Measurements from ENCODE around the gene DNAJB2.
A peak's percentile ranks its signal among the peaks of the same experiment; 100 is the strongest.
"Not testable (repeated sequence)": the region's sequence is repeated elsewhere in the genome, so short reads cannot be mapped to it uniquely, and the experiment has no call there.

Gene DNAJB2

DNA sequence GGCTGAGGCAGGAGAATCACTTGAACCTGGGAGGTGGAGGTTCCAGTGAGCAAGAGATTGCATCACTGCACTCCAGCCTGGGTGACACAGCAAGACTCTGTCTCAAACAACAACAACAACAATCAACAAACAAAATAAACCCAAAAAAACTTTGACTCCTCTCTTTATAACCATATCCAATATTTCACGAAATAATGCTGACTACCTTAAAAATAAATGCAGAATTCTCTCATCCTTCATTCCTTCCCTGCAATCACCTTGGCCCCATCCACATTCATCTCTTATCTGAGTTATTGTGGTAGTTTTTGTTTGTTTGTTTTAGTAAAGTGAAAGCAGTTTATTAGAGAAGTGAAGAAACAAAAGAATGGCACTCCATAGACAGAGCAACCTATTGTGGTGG is 26.9 kb downstream of the DNAJB2 start:
- DNase-seq = no peak

DNA sequence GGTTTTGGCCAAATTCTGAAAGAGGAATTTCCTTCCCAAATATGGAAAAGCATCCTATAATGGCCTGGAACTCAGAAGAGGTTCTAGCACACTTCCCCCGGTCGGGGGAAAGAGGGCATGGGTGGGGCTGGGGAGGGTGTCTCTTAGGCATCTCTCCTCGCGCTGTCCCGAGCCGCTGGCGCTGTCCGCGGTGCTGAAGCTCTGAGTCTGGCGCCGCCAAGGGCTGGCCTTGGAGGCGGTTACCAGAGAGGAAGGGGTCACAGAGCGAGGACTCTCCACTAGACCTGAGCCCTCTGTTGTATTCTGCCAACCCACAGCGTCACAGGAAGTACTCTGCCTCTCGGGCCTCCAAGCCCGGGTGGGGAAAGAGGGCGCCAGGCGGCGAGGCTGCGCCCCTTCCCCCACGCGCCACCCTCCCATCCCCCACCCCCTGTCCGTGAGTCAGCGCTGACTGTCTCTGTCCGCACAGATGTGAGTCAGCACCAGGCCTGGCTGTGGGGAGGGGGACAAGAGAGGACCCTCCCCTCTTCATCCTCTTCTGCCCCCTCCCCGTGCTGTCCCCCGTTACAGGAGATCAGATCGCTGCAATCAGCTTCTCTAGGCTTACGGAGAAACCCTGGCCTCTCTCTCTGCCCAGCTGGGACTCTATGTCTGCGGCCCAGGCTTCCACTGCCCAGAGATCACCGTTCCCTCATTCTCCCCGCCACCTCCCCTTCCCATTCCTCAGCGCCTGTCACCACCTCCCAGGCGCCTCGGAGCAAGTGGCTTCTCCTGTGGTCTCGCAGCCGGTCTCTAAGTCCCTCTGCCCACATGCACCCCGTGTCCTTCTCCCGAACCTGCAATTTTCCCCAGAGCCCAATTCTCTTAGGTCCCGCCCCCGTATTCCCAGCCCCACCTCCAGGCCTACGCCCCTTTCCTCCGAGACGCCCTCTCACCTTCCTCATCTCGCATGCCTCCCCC is 29.3 kb downstream of the DNAJB2 start:
- DNase-seq = peak; percentile 85

DNA sequence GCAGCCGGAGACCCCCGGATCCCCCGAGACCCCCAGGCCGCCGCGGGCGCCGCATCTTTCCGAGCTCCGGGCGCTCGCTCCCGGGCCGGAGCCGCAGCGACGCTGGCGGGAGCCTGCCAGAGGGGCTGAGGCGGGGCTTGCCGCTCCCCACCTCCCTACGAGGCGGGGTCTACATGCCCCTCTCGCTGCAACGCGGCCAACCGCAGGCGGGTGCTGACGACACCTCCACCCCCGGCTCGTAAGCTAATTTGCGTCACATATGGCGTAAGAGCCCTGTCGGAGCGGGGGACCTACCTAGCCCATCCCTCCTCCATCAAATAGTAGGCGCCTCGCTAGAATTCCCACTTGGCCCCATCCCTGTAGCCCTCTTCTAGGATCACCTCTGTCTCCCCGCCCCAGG is 30.1 kb downstream of the DNAJB2 start, which contains the start of gene PTPRN:
TSS of gene PTPRN (minus strand) at position 124 of the 400 bp plus-strand sequence. CDS start at position 55, 69 bp downstream.
- DNase-seq = no peak

DNA sequence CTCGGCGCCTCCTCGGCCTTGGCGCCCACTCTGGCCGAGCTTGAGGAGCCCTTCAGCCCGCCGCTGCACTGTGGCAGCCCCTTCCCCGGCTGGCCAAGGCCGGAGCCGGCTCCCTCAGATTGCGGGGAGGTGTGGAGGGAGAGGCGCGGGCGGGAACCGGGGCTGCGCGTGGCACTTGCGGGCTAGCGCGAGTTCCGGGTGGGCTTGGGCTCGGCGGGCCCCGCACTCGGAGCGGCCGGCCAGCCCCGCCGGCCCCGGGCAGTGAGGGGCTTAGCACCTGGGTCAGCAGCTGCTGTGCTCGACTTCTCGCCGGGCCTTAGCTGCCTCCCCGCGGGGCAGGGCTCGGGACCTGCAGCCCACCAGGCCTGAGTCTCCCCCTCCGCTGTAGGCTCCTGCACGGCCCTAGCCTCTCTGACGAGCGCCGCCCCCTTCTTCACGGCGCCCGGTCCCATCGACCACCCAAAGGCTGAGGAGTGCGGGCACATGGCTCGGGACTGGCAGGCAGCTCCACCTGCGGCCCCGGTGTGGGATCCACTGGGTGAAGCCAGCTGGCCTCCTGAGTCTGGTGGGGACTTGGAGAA is 33.6 kb downstream of the DNAJB2 start:
- not testable (repeated sequence) for DNase-seq

DNA sequence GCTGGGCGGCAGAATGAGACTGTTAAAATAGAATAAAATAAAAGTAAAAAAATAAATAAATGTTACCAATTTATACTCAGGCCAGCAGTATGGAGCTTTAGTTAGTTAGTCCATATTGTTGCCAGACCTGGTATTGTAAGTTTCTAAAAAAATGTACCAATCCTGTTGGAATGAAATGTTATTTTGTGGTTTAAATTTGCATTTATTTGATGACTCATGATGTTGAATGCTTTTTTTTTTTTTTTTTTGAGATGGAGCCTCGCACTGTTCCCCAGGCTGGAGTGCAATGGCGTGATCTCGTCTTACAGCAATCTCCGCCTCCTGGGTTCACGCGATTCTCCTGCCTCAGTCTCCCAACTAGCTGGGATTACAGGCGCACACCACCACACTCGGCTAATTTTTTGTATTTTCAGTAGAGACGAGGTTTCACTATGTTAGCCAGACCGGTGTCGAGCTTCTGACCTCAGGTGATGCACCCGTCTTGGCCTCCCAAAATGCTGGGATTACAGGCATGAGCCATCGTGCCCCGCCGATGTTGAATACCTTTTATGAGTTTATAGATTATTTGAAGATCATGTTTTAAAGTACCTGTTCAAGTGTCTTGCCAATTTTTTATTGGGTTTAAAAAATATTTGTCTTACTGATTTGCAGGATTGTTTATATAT is 35.8 kb downstream of the DNAJB2 start:
- DNase-seq = no peak

DNA sequence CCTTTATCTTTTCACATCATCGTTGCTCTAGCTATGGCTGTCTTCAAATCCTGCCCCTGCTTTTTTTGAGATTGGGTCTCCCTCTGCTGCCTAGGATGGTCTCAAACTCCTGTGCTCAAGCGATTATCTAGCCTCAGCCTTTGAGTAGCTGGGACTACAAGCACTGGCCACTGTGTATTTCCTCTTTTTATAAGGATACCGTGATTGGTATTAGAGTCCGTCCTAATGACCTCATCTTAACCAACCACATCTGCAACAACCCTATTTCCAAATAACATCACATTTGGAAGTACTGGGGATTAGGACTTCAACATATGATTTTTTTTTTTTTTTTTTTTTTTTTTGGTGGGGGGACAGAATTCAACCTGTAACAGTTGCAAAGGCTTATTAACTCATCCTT is 44.3 kb downstream of the DNAJB2 start:
- DNase-seq = no peak

DNA sequence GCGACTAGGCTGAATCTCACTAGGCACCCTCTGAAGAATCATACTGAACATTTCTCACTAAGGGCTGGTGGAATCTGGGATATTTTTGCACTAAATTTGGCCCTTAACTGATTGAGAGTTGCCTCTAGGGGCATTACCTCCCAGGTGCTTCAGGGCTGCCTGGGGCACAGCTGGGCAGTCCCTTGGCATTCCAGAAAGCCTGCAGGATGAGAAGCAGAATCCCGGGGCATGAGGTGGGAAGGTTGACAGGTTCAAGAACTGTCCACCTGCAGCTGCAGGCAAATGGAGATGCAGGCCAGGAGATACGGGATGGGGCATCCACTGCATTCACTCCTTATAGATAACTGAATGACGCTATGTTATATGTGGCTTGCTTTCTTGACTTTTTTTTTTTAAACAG is 46.0 kb downstream of the DNAJB2 start:
- no peak for DNase-seq

DNA sequence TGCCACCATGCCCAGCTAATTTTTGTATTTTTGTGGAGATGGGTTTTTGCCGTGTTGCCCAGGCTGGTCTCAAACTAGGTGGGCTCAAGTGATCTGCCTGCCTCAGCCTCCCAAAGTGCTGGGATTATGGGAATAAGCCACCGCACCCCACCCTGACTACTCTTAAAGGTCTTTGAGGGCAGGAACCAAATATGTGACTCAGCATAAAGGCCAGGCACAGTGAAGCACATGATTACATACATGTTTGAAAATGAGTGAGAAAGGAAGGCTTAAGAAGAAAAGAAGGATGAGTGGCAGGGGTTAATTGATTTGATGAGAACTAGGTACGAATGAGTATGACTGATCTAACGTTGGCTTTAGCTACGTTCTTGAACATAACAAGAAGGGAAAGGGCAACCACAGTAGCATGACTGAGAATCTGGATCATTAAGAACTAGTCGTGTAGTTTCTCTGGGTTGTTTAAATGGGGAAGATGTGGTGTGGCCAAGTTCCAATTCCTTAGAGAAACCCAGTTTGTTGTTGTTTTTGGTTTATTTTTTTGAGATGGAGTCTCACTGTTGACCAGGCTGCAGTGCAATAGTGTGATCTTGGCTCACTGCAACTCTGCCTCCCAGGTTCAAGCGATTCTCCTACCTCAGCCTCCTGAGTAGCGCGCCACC is 46.6 kb downstream of the DNAJB2 start:
- no peak for DNase-seq

DNA sequence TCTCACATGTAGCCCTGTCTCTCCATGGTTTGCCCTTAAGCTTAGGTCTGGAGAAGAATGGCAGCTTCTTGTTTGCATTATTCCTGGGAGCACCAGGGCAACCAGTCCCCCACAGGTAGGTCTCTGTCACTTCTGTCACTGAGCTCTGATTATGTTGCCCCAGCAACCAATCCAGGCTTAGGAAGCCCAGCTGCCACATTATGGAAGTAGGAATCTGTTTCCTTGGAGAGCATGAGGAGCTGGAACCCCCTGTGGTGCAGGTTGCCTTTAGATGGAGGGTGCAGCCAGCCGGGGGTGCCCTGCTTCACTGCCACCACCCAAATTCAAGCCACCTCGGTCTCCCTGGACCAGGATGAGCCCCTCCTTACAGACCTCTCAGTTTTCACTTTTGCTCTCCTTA is 48.6 kb downstream of the DNAJB2 start:
- no peak for DNase-seq

DNA sequence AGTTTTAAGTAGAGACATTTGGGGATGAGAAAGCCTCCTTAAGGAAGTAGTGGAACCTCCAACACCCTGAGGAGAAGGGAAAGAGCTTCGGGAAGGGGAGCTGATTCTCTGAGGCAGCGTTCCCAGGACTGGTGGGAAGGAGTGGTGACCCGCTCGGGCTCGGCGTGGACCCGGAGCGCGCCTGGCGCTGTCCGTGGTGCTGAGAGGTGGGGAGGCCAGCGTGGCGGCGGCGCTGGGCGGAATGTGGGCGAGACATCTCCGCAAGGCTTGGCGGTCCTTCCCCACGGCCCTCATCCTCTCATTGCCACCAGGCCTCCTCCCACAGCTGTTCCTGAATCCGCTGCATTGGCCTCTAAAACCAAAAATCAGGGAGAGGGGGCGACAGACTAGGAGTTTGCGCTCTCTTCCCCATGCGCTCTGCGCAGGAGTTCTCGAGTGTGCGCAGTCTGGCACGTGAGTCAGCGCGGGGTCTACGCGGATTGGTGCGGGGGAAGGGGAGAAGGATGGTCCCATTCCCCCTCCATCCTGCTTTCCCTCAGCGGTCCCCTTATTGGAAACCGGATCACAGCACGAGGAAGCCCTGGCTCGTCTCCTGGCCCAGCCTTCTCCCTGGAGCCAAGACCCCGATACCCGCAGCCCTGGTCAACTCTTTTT is 52.5 kb downstream of the DNAJB2 start:
- DNase-seq = no peak

DNA sequence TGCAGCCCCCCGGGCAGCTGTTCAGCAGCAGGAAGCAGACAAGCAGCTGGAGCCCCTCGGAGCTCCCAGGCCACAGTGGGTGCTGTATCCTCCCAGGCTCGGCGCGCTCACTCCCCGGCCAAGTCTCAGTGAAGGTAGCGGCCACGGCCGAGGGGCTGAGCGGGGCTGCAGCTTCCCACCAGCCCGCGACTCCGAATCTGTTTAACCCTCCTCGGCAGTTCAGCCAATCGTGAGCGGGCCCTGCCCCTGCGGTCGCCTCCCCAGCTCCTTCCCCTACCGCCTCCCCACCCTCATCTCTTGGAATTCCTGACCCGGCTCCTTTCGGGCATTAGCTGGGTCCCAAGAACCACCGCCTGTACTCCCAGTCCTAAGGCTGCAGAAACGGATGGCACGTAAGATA is 53.4 kb downstream of the DNAJB2 start, which contains the start of gene RESP18:
TSS of gene RESP18 (minus strand) at position 203 of the 400 bp plus-strand sequence.
- DNase-seq = no peak

DNA sequence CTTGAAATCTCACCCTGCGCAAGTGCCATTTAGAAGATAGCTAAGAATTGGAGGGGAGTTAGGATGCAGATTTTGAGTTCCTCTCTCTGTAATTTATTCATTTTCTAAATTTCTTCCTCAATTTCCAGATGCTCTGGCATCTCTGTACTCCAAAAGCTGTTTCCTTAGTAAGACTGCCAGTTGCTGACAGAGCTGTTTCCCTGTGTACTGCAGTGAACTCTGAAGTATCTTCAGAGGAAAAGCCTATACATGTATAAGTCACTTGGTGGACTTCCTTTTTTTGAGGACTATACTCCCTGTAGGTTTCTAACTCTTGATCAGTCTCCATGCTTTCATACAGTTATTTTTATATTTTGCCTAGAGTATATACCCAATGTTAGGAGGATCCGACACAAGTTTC is 54.9 kb downstream of the DNAJB2 start:
- no peak for DNase-seq

DNA sequence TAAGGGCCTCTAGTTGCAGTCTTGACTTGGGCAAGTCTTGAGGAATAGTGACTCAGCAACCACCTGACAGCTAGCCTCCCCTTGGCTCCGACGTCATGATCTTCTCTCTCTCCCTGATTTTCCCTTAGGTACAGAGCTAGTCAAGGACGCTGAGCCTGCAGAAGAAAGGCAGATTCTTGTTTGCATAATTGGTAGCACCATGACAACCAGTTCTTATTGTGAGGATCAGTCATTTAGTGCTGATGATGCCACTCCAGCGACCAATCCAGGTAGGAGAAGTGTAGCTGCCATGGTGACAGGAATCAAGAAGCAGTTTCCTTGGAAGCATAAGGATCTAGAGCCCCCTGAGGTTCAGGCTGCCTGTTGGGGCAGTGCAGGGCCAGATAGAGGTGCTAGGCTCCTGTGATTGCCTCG is 56.2 kb downstream of the DNAJB2 start:
- no peak for DNase-seq

Measured in activated effector memory CD4-positive, alpha-beta T cell treated with anti-CD3 and anti-CD28 coated beads, Interleukin-2, amount 50 U/mL, for 16 hours (primary cell).